GM06990 (cell line): ENCODE results near the gene ZNF200.

ENCODE experiments used
- DNase-seq: peaks from one replicate; pipeline ENCODE4 v3.0.0-alpha.2; 2011; ENCODE audit not compliant: insufficient read length; ENCODE audit errors: extremely low read depth
- H3K27me3 ChIP-seq: replicated peaks from 2 replicates; pipeline ENCODE4 v1.6.0; 2011; ENCODE audit warnings: low read length; ENCODE audit not compliant: control insufficient read depth, insufficient read depth
- H3K36me3 ChIP-seq: 2 replicates; pipeline ENCODE4 v1.5.1; 2011; ENCODE audit warnings: low read length; ENCODE audit not compliant: control insufficient read depth, insufficient read depth
- H3K4me3 ChIP-seq: replicated peaks from 2 replicates; pipeline ENCODE4 v1.5.1; 2011; ENCODE audit warnings: low read depth, mild to moderate bottlenecking, control low read depth, low read length
- TF ChIP-seq, protein P1 (sequence below): IDR thresholded peaks from 2 replicates; pipeline ENCODE4 v1.5.1; 2011; ENCODE audit warnings: low read length, control low read depth, mild to moderate bottlenecking, inconsistent platforms; ENCODE audit not compliant: insufficient read depth, poor library complexity, severe bottlenecking

The ZNF200 gene

DNA sequence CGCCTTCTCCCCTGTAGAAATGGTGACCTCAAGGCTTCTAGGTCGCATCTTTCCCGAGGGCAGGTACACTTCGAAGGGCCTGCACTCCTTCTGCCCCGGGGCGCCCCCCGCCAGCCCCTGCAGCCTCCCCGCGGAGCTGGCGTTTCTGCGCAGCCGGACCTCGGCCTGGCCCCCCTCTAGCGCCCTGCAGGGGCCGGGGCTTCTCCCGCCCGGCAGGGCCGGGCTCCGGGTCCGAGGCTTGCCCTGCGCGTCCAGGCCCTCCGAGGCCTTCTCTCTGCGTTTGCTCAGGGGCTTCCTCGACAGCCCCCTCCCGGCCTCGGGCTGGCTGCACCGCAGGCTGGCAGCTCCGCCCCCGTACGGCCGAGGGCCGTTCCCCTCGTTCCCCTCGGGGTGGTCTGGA lies 19.4 kb upstream of the ZNF200 start:
- H3K4me3 ChIP-seq = no peak overlapping the region
- TF ChIP-seq, protein P1, sequence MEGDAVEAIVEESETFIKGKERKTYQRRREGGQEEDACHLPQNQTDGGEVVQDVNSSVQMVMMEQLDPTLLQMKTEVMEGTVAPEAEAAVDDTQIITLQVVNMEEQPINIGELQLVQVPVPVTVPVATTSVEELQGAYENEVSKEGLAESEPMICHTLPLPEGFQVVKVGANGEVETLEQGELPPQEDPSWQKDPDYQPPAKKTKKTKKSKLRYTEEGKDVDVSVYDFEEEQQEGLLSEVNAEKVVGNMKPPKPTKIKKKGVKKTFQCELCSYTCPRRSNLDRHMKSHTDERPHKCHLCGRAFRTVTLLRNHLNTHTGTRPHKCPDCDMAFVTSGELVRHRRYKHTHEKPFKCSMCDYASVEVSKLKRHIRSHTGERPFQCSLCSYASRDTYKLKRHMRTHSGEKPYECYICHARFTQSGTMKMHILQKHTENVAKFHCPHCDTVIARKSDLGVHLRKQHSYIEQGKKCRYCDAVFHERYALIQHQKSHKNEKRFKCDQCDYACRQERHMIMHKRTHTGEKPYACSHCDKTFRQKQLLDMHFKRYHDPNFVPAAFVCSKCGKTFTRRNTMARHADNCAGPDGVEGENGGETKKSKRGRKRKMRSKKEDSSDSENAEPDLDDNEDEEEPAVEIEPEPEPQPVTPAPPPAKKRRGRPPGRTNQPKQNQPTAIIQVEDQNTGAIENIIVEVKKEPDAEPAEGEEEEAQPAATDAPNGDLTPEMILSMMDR = no peak
- DNase-seq = no peak
- H3K36me3 ChIP-seq = no peaks in the 10 kb centered on the region
- H3K27me3 ChIP-seq = no peaks in the 10 kb centered on the region

DNA sequence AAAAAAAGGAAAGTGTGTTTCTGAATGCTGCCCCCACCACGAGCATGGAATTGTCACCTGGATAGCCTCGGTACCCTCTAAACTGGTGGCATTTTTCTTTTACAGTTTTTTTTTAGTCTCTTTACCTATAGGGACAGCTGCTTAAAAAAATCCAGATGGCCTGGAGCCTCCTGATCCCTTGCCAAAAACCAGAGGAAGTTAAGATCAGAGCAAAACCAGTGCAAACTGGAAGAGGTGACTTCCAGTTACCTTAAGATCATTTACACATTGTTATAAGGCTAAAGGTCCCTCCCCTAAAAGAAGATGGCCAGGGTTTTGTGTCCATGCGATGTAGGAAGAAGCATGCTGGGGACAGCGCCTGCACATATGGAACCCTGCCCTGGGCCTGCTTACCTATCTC lies 18.0 kb upstream of the ZNF200 start:
- Histone ChIP-seq H3K27me3 (no peaks in the 10 kb centered on the region), H3K4me3 (no peak overlapping the region), H3K36me3 (no peaks in the 10 kb centered on the region)
- DNase-seq = no peak
- TF ChIP-seq, protein P1 = no peak

DNA sequence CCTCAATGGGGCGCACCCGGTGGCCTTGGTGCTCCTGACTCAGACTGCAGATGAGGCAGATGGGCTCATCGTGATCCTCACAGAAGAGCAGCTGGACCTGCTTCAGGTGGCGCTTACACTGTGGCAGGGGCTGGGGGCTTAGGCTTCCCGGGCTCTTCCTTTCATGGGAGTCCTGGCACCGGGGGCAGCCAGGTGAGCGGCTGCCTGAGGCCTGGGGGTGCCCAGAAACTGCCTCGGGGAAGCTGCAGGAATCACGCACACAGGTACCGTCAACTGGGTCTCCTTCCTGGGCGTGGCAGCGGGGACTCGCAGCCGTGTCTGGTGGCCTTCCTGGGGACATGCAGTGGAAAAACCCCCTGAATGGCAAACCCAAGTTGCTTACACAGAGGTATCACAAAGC lies 14.5 kb upstream of the ZNF200 start:
- no peak overlapping the region for H3K4me3 ChIP-seq
- TF ChIP-seq, protein P1 = no peak
- no peaks in the 10 kb centered on the region for H3K27me3 ChIP-seq
- no peak for DNase-seq
- no peaks in the 10 kb centered on the region for H3K36me3 ChIP-seq

DNA sequence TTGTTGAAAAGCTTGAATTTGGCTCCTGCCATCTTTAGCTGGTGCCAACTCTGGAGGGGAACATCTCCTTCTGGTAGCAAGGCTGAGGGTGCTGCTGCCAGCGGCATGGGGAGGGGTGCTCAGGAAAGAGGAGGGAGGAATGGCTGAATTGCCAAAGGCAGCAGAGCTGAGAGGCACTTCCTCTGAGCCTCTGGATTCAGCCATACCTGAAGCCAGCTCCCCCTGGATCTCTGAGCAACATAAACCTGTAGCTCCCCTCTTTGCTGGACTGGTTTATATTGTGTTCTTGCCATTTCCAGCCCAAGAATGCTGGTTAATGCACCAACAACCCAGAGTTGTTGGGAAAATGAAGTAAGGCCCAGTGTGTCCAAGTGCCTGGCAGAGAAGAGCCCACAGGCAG lies 14.1 kb upstream of the ZNF200 start:
- DNase-seq = no peak
- Histone ChIP-seq H3K4me3 (no peak overlapping the region), H3K27me3 (no peaks in the 10 kb centered on the region), H3K36me3 (no peaks in the 10 kb centered on the region)
- TF ChIP-seq, protein P1 = no peak

DNA sequence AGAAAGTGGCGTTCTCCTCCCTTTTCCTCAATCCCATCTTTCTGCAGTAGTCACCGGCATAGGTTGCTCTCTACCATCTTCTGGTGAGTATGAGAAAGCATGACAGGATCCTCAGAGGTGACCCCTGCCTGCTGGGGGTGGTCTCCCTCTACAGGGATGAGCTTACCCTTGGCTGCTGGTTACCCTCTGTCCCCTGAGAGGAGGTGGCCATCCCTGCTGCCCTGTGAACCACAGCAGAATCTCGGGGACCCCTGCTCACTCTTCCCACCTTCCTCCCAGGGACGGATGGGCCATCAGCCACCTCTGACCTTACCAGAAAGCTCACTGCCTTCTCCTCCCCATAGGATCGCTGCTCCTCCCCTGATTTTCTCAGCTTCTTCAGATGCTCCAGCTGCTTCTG lies 13.6 kb upstream of the ZNF200 start:
- Histone ChIP-seq H3K27me3 (no peaks in the 10 kb centered on the region), H3K36me3 (no peaks in the 10 kb centered on the region), H3K4me3 (no peak overlapping the region)
- DNase-seq = no peak
- TF ChIP-seq, protein P1 = no peak

DNA sequence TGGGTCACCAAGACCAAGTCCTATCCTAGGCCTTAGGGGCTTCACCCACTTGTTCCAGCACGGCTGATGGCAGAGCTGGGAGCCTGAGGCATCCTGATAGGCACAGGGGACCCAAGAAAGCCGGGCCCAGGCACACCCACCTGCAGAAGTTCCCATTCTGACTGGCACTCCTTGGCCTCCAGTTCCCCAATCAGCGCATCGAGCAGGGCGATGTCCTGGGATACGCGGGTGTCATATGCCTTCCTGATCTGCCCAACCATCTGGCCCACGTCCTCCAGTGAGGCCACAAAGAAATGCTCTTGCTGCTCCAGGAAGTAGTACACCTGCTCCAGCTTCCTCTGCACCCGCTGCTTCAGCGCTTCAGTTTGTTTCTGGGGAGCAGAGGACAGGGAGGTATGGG lies 11.9 kb upstream of the ZNF200 start:
- TF ChIP-seq, protein P1 = no peak
- H3K36me3 ChIP-seq = no peaks in the 10 kb centered on the region
- H3K4me3 ChIP-seq = no peak overlapping the region
- no peak for DNase-seq
- no peaks in the 10 kb centered on the region for H3K27me3 ChIP-seq
